Uterus (tissue), 4 donors: Measurements from ENCODE around the gene EGLN2. TPM values are rescaled to one million over a fixed set of nuclear protein-coding genes. Genes with fewer than 3 reads are reported as not detected.
A peak's percentile ranks its signal among the peaks of the same experiment; 100 is the strongest.

Experiments used
- DNase-seq, 2 donors: peaks; one replicate each; pipeline ENCODE4 v3.0.0-alpha.2; 2019 to 2020
- H3K27ac ChIP-seq, 2 donors: fragments of 200-600 bp; sonication (generic); 1 replicate in 1 of 2; 2 replicates in 1 of 2; pipeline ENCODE4 v1.5.1; 2016 to 2018
- H3K27me3 ChIP-seq, 2 donors: fragments of 200-600 bp; sonication (generic); one replicate each; pipeline ENCODE4 v1.5.1; 2018 to 2019; ENCODE audit warnings: control low read depth in 1 of 2
- H3K36me3 ChIP-seq, 2 donors: fragments of 200-600 bp; sonication (generic); one replicate each; pipeline ENCODE4 v1.5.1; 2019; ENCODE audit warnings: control low read depth in 1 of 2
- H3K4me1 ChIP-seq, 2 donors: fragments of 200-600 bp; sonication (generic); one replicate each; pipeline ENCODE4 v1.5.1; 2018 to 2019; ENCODE audit warnings: control low read depth in 1 of 2
- H3K4me3 ChIP-seq, 2 donors: fragments of 200-600 bp; sonication (generic); 1 replicate in 1 of 2; 2 replicates in 1 of 2; pipeline ENCODE4 v1.5.1; 2018 to 2019; ENCODE audit warnings: mild to moderate bottlenecking in 1 of 2
- H3K9me3 ChIP-seq, 2 donors: fragments of 200-600 bp; sonication (generic); one replicate each; pipeline ENCODE4 v1.5.1; 2019; ENCODE audit warnings: control low read depth in 1 of 2
- CTCF ChIP-seq, 4 experiments: fragments of 200-600 bp in 2 of 4; fragments of 450-650 bp in 2 of 4; sonication (generic) in 2 of 4; IDR thresholded peaks; one replicate each; pipeline ENCODE4 v1.5.1; 2016 to 2019; ENCODE audit warnings: antibody characterized with exemption in 4 of 4, mild to moderate bottlenecking in 2 of 4, moderate library complexity in 1 of 4
- POLR2A ChIP-seq, 2 donors: fragments of 450-650 bp; IDR thresholded peaks; one replicate each; pipeline ENCODE4 v1.6.1; 2016; ENCODE audit warnings: antibody characterized with exemption in 2 of 2, mild to moderate bottlenecking in 1 of 2, moderate library complexity in 1 of 2
- intact Hi-C: fragments of 100-400 bp; cut with DNase I; formaldehyde crosslinking; loops from one replicate; pipeline ENCODE4 v1.15.1; 2023; ENCODE audit warnings: low total_unique reads
- total RNA-seq, 4 donors: library from RNA; depleted of rRNA in 3 of 4; stranded (reverse); fragments of >200 nt in 3 of 4; gene quantifications; one replicate each; pipeline versions ENCODE4 v1.1.0 to v1.2.4, GENCODE V29; 2014 to 2023
- donor health status: DM: yes; HTN: yes; CAD: no.

EGLN2 gene
- 100 to 1,000 TPM in 1 of 4 donors, 10 to 100 TPM in 3; 33.2 to 164 (median 78.1) TPM for total RNA-seq

GRCh38 chr19:40798683-40799557, at the start of gene EGLN2:
Gene EGLN2, plus strand, starts transcription at chr19:40799191. Its CDS starts 1,382 bp downstream, at chr19:40800573.
- peak; percentile 60 to 83 for TF ChIP-seq POLR2A (IDR thresholded peaks at IDR 0.05)
- TF ChIP-seq CTCF (IDR thresholded peaks at IDR 0.05), result peak in 1 of 4 experiments; percentile 6
- intact Hi-C loops, result no loop called here

GRCh38 chr19:40750058-40750873, 48.7 kb upstream of the EGLN2 start, which contains the start of gene ACTMAP:
Gene ACTMAP, minus strand, starts transcription at chr19:40750477. Its CDS starts 674 bp downstream, at chr19:40749803.
- no peaks in the 10 kb centered on the region for H3K9me3 ChIP-seq
- peak; percentile 99 to 100 for DNase-seq
- H3K36me3 ChIP-seq, result no peaks in the 10 kb centered on the region
- intact Hi-C loops, result no loop called here
- TF ChIP-seq POLR2A (IDR thresholded peaks at IDR 0.05) (peak; percentile 73 to 89), CTCF (IDR thresholded peaks at IDR 0.05) (peak in 1 of 4 experiments; percentile 19)
- H3K27ac ChIP-seq, result peak within 1 kb of the TSS; percentile 94 to 96
- H3K4me1 ChIP-seq, result peaks cover 0 to 3% of the 10 kb centered on the region in 2 donors
- peak within 1 kb of the TSS; percentile 84 to 90 for H3K4me3 ChIP-seq
- H3K27me3 ChIP-seq, result no peaks in the 10 kb centered on the region

More at GRCh38 chr19:40798683-40799557, at the start of gene EGLN2:
- Histone ChIP-seq H3K9me3 (no peaks in the 10 kb centered on the region), H3K27me3 (no peaks in the 10 kb centered on the region), H3K4me1 (peaks cover 0 to 38% of the 10 kb centered on the region in 2 donors), H3K27ac (peak within 1 kb of the TSS; percentile 94 to 97), H3K36me3 (no peaks in the 10 kb centered on the region), H3K4me3 (peak within 1 kb of the TSS; percentile 82 to 95)
- peak; percentile 100 for DNase-seq

- intact Hi-C loops, result no loop called here
- H3K9me3 ChIP-seq, result no peaks in the 10 kb centered on the region
- peak; percentile 96 to 97 for DNase-seq
- H3K4me1 ChIP-seq, result peaks cover 0 to 3% of the 10 kb centered on the region in 2 donors
- H3K4me3 ChIP-seq, result peak within 1 kb of the TSS; percentile 84 to 90
- H3K27ac ChIP-seq, result peak within 1 kb of the TSS; percentile 94 to 96
- no peaks in the 10 kb centered on the region for H3K36me3 ChIP-seq
- TF ChIP-seq POLR2A (IDR thresholded peaks at IDR 0.05) (peak; percentile 77 to 79), CTCF (IDR thresholded peaks at IDR 0.05) (peak in 1 of 4 experiments; percentile 2)
- no peaks in the 10 kb centered on the region for H3K27me3 ChIP-seq
These were observed 48.0 kb upstream of the EGLN2 start, which contains the start of gene SNRPA for GRCh38 chr19:40750874-40751537. Gene SNRPA, plus strand, starts transcription at chr19:40751203. Its CDS starts 206 bp downstream, at chr19:40751409.

GRCh38 chr19:40752257-40752781, 46.7 kb upstream of the EGLN2 start:
- intact Hi-C loops, result no loop called here
- no peak for TF ChIP-seq POLR2A (IDR thresholded peaks at IDR 0.05)
- no peak for TF ChIP-seq CTCF (IDR thresholded peaks at IDR 0.05)
- Histone ChIP-seq H3K27me3 (no peaks in the 10 kb centered on the region), H3K9me3 (no peaks in the 10 kb centered on the region), H3K36me3 (no peaks in the 10 kb centered on the region), H3K4me1 (peaks cover 0 to 3% of the 10 kb centered on the region in 2 donors), H3K27ac (peak overlapping the region in 1 of 2 donors; percentile 94), H3K4me3 (peak overlapping the region; percentile 84 to 90)
- no peak for DNase-seq
